Adipocyte (in vitro differentiated cells): ENCODE data around the gene ZNF534.
"Not testable (repeated sequence)": the region's sequence is repeated elsewhere in the genome, so short reads cannot be mapped to it uniquely, and the experiment has no call there.

Source experiments
- DNase-seq: peaks from one replicate; pipeline ENCODE4 v3.0.0-alpha.2; 2015; ENCODE audit warnings: low read depth
- H3K27me3 ChIP-seq: replicated peaks from 2 replicates; pipeline ENCODE4 v1.7.0; 2013; ENCODE audit warnings: mild to moderate bottlenecking, low read length, moderate library complexity; ENCODE audit not compliant: control insufficient read depth, insufficient read depth
- H3K36me3 ChIP-seq: 2 replicates; pipeline ENCODE4 v1.7.0; 2013; ENCODE audit warnings: low read length, mild to moderate bottlenecking, moderate library complexity; ENCODE audit not compliant: control insufficient read depth, insufficient read depth, severe bottlenecking
- H3K4me1 ChIP-seq: 2 replicates; pipeline ENCODE4 v1.7.0; 2013; ENCODE audit warnings: mild to moderate bottlenecking, low read length, moderate library complexity; ENCODE audit not compliant: control insufficient read depth, insufficient read depth
- H3K4me3 ChIP-seq: 2 replicates; pipeline ENCODE4 v1.7.0; 2013; ENCODE audit warnings: mild to moderate bottlenecking, low read length, moderate library complexity
- H3K9ac ChIP-seq: 2 replicates; pipeline ENCODE4 v1.7.0; 2013; ENCODE audit warnings: mild to moderate bottlenecking, low read length, moderate library complexity
- H3K9me3 ChIP-seq: 2 replicates; pipeline ENCODE4 v1.7.0; 2013; ENCODE audit warnings: mild to moderate bottlenecking, low read length, moderate library complexity; ENCODE audit not compliant: control insufficient read depth

The ZNF534 gene

DNA sequence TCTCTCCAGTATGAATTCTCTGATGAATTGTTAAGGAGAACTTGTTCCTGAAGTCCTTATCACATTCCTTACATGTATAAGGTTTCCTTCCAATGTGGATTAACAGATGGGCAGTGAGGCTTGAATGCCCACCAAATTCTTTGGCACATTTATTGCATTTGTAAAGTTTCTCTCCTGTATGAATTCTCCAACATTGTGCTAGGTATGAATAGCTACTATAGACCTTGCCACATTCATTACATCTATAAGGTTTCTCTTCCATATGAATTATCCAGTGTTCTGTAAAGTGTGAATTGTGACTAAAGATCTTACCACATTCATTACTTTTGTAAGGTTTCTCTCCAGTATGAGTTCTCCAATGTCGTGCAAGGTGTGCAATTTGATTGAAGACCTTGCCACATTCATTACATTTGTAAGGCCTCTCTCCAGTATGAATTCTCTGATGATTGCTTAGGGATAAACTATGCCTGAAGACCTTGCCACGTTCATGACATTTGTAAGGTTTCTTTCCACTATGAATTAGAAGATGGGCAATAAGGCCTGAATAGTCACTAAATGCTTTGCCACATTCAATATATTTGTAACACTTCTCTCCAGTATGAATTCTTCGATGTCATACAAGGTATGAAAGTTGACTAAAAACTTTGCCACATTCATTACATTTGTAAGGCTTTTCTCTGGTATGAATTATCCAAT, 44.9 kb downstream of the ZNF534 start:
- peaks cover 100% of the 10 kb centered on the region for H3K9me3 ChIP-seq
- peak overlapping the region; percentile 40 for H3K4me3 ChIP-seq
- H3K36me3 ChIP-seq: peaks cover 12% of the 10 kb centered on the region
- no peaks in the 10 kb centered on the region for H3K27me3 ChIP-seq
- peak; percentile 2 for DNase-seq
- no peak overlapping the region for H3K9ac ChIP-seq
- H3K4me1 ChIP-seq: no peaks in the 10 kb centered on the region

DNA sequence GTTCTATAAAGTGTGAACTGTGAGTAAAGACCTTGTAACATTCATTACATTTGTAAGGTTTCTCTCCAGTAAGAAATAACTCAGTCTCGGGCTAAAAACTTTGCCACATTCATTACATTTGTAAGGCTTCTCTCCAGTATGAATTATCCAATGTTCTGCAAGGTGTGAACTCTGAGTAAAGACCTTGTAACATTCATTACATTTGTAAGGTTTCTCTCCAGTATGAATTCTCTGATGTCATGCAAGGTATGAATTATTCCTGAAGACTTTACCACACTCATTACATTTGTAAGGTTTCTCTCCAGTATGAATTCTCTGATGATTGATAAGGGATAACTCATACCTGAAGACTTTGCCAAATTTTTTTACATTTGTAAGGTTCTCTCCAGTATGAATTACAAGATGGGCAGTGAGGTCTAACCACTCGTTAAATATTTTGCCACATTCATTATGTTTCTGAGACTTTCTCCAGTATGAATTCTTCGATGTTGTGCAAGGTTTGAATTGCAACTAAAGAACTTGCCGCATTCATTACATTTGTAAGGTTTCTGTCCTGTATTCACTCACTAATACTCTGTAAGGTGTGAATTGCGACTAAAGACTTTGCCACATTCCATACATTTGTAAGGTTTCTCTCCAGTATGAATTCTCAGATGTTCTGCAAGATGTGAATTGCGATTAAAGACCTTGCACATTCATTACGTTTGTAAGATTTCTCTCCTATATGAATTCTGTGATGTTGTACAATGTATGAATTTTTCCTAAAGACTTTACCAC, 45.6 kb downstream of the ZNF534 start:
- Histone ChIP-seq H3K4me1 (no peaks in the 10 kb centered on the region), H3K9me3 (peaks cover 100% of the 10 kb centered on the region)

DNA sequence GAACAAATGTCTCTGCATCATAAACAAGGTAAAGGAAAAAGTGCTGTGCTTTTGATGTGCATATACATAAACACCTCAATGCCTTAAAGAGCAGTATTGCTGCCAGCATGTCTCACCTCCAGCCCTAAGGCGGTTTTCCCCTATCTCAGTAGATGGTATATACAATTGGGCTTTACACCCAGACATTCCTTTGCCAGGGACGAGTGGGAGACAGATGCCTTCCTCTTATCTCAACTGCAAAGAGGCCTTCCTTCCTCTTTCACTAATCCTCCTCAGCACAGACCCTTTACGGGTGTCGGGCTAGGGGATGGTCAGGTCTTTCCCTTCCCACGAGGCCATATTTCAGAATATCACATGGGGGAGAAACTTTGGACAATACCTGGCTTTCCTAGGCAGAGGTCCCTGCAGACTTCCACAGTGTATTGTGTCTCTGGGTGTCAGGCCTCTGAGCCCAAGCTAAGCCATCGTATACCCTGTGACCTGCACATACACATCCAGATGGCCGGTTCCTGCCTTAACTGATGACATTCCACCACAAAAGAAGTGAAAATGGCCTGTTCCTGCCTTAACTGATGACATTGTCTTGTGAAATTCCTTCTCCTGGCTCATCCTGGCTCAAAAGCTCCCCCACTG, 55.3 kb downstream of the ZNF534 start:
- DNase-seq: not testable (repeated sequence)
- H3K9me3 ChIP-seq: peaks cover 92% of the 10 kb centered on the region

More for the DNA sequence above, 45.6 kb downstream of the ZNF534 start:
- Histone ChIP-seq H3K4me3 (peak overlapping the region; percentile 57), H3K27me3 (no peaks in the 10 kb centered on the region), H3K36me3 (peaks cover 12% of the 10 kb centered on the region), H3K9ac (no peak overlapping the region)
- no peak for DNase-seq

DNA sequence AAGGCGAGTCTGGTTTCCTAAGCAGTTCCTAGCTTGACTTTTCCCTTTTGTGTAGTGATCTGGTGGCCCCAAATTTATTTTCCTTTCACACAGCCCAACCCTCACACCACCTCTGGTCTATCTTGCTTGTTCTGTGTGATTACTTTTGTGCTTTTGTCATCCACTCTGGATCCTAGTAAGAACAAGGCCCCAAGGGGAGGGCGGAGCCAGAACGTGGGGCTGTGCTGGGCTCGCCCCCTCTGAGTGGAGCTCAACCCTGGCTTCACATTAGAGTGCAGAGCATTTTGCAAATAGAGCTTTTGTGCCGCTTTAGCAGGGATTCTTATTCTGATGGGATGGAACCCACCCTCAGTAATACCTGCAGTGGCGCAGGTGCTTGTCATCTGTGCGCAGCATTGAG, 56.1 kb downstream of the ZNF534 start:
- not testable (repeated sequence) for H3K9ac ChIP-seq, H3K36me3 ChIP-seq, H3K4me3 ChIP-seq, H3K27me3 ChIP-seq, H3K4me1 ChIP-seq, DNase-seq
- peaks cover 85% of the 10 kb centered on the region for H3K9me3 ChIP-seq

More for the DNA sequence above, 55.3 kb downstream of the ZNF534 start:
- H3K36me3 ChIP-seq, H3K9ac ChIP-seq, H3K4me1 ChIP-seq, H3K27me3 ChIP-seq: not testable (repeated sequence)
- H3K4me3 ChIP-seq: peak overlapping the region; percentile 17

DNA sequence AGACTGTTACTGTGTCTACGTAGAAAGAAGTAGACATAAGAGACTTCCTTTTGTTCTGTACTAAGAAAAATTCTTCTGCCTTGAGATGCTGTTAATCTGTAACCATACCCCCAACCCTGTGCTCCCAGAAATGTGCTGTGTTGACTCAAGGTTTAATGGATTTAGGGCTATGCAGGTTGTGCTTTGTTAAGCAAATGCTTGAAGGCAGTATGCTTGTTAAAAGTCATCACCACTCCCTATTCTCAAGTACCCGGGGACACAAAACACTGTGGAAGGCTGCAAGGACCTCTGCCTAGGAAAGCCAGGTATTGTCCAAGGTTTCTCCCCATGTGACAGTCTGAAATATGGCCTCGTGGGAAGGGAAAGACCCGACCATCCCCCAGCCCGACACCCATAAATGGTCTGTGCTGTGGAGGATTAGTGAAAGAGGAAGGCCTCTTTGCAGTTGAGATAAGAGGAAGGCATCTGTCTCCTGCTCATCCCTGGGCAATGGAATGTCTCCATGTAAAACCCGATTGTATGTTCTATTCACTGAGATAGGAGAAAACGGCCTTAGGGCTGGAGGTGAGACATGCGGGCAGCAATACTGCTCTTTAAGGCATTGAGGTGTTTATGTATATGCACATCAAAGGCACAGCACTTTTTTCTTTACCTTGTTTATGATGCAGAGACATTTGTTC, 56.8 kb downstream of the ZNF534 start:
- H3K9me3 ChIP-seq: peaks cover 81% of the 10 kb centered on the region
- not testable (repeated sequence) for H3K9ac ChIP-seq, H3K4me1 ChIP-seq, DNase-seq, H3K27me3 ChIP-seq, H3K4me3 ChIP-seq, H3K36me3 ChIP-seq

DNA sequence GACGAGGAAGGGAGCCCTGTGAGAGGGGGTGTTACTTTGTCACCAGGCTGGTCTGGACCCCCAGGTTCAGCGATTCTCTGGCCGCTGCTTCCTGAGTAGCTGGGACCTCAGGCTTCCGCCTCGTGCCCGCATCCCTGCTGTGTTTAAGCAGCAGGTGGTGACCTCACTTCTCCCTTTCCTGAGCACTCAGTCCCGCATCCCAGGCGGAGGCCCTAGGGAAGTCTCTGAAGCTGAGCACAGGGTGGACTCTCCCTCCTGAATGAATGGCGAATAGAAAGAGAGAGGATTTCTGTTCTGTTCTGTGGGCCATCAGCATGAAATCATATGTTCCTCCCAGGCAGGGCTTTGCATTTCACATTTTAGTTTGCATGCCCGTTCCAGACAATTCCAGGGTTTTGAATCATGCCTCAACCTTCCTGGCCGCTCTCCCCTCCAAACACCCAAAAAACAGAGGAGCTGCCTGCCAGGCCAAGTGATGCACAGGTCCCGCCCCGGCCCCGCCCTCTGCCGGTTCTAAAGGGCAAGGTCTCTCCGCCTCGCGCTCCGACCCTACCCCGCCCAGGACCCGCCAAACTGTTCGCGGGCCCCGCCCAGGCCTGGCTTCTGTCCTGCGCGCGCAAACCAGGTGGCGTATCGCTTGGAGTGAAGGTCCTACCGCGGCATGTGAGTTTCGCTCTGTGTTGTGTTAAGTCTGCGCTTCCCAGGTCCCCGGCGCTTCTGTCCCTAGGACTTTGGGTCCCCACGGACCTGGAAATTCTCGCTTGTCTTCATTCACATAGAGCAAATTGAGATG, 63.4 kb downstream of the ZNF534 start:
- Histone ChIP-seq H3K27me3 (no peaks in the 10 kb centered on the region), H3K9me3 (peaks cover 32% of the 10 kb centered on the region), H3K36me3 (no peaks in the 10 kb centered on the region), H3K4me3 (no peak overlapping the region), H3K4me1 (no peaks in the 10 kb centered on the region), H3K9ac (no peak overlapping the region)
- DNase-seq: no peak

DNA sequence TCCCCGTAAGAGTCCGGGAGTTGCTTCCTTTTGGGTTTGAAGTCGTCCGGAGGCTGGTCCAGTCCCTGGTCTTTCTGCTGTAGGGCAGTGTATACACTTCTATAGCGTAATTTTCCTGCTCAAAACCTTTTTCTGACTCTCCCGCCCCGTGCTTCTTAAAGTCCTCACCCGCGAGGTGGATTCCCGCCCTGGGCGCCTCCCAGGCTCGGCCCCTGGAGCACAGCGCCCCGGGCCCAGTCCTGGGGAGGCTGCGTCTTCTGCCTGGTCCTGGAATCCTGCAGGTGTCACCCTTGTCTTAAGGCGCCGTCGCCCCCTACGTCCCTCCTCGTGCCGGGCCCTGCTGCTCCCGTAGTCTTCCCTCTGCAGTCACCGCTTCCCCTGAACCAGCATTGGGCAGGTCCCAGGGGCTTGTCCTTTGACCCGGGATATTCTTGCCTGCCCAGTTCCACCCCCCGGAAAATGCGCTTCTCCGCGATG, 64.1 kb downstream of the ZNF534 start:
- H3K4me3 ChIP-seq: no peak overlapping the region
- DNase-seq: no peak
- H3K9ac ChIP-seq: no peak overlapping the region

DNA sequence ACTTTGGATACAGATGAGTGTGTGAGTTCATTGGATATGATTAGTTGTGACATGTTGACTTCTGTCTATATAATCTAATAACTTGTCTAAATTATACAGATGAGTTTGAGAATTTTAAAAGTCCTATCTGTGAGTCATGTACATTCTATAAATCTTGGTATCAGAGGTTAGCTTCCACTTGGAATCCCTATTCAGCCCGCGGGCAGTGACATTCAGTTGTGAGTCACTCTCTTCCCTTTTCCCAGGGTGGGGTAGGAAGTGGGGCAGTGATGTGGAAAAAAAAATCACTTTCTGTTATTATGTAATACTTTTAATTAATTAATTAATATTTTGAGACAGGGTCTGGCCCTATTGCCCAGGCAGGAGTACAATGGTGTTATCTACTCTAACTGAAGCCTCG, 65.6 kb downstream of the ZNF534 start:
- no peak overlapping the region for H3K4me3 ChIP-seq
- no peaks in the 10 kb centered on the region for H3K27me3 ChIP-seq
- peaks cover 29% of the 10 kb centered on the region for H3K9me3 ChIP-seq
- no peak for DNase-seq
- H3K9ac ChIP-seq: no peak overlapping the region
- no peaks in the 10 kb centered on the region for H3K4me1 ChIP-seq
- H3K36me3 ChIP-seq: no peaks in the 10 kb centered on the region

More for the DNA sequence above, 64.1 kb downstream of the ZNF534 start:
- Histone ChIP-seq H3K4me1 (no peaks in the 10 kb centered on the region), H3K36me3 (no peaks in the 10 kb centered on the region), H3K9me3 (peaks cover 30% of the 10 kb centered on the region), H3K27me3 (no peaks in the 10 kb centered on the region)

DNA sequence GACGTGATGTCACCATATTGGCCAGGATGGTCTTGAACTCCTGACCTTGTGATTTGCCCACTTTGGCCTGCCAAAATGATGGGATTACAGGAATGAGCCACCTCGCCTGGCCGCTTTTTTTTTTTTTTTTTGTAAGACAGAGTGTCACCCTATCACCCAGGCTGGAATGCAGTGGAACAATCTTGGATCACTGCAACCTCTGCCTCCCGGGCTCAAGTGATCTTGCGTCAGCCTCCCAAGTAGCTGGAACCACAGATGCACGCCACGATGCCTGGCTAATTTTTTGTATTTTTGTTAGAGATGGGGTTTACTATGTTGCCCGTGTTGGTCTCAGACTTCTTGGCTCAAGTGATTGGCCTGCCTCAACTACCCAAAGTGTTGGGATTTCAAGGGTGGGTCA, 69.6 kb downstream of the ZNF534 start:
- H3K9me3 ChIP-seq: peaks cover 26% of the 10 kb centered on the region
- H3K36me3 ChIP-seq: peaks cover 17% of the 10 kb centered on the region
- H3K27me3 ChIP-seq: no peaks in the 10 kb centered on the region
- no peak overlapping the region for H3K9ac ChIP-seq
- DNase-seq: no peak
- no peaks in the 10 kb centered on the region for H3K4me1 ChIP-seq
- H3K4me3 ChIP-seq: no peak overlapping the region

DNA sequence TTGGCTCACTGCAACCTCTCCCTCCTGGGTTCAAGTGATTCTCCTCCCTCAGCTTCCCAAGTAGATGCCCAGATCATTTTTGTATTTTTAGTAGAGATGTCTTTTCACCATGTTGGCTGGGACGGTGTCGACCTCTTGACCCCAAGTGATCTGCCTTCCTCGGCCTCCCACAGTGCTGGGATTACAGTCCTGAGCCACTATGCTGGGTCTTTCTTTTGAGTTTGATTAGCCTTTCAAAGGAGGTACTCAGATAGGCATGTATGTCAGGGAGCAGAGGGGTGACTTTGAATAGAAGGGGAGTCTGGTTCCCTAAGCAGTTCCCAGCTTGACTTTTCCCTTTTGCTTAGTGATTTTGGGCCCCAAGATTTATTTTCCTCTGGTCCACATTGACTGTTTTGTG, 71.5 kb downstream of the ZNF534 start:
- not testable (repeated sequence) for H3K4me3 ChIP-seq, DNase-seq, H3K4me1 ChIP-seq, H3K9ac ChIP-seq, H3K27me3 ChIP-seq
- Histone ChIP-seq H3K36me3 (peaks cover 23% of the 10 kb centered on the region), H3K9me3 (peaks cover 37% of the 10 kb centered on the region)
